ENCODE measurements around the gene MIAT. TPM values are rescaled to one million over a fixed set of nuclear protein-coding genes. Genes with fewer than 3 reads are reported as not detected.

MIAT gene
- total and polyA plus RNA-seq, 4 donors: 0.18 to 1.5 (median 0.73) TPM

GRCh38 chr22:26631282-26631681 lies 26.1 kb upstream of the MIAT start:
- no peak for DNase-seq (ENCODE audit: low spot score)
- no peaks in the 10 kb centered on the region for H3K27me3 ChIP-seq (ENCODE audit: control insufficient read depth in 4 of 4, insufficient read depth in 4 of 4, low read length in 3 of 4)
- H3K9ac ChIP-seq (ENCODE audit: low read depth in 1 of 2, low read length in 2 of 2): no peak overlapping the region
- no peaks in the 10 kb centered on the region for H3K9me3 ChIP-seq (ENCODE audit: control insufficient read depth in 4 of 4, low read length in 3 of 4)
- H3K36me3 ChIP-seq (ENCODE audit: control insufficient read depth in 4 of 4, insufficient read depth in 3 of 4, low read depth in 1 of 4, low read length in 3 of 4): no peaks in the 10 kb centered on the region
- H3K4me3 ChIP-seq (ENCODE audit: low read depth in 1 of 3, low read length in 3 of 3): no peak overlapping the region
- WGBS: 96% methylated on average over 4 of the region's 4 CpGs
- H3K27ac ChIP-seq (ENCODE audit: low read depth in 1 of 2, low read length in 2 of 2): no peak overlapping the region
- H3K4me1 ChIP-seq (ENCODE audit: control insufficient read depth in 4 of 4, insufficient read depth in 4 of 4, low read length in 3 of 4): no peaks in the 10 kb centered on the region
- TF ChIP-seq HNF4A (conservative IDR thresholded peaks at IDR 0.05) (no peak), ATF3 (IDR thresholded peaks at IDR 0.05) (no peak), HNF4G (IDR thresholded peaks at IDR 0.05) (no peak), SP1 (IDR thresholded peaks at IDR 0.05) (no peak), MAX (IDR thresholded peaks at IDR 0.05) (no peak), RXRA (IDR thresholded peaks at IDR 0.05) (no peak), GABPA (IDR thresholded peaks at IDR 0.05 in 1 of 2, conservative IDR thresholded peaks at IDR 0.05 in 1 of 2) (no peak), EGR1 (IDR thresholded peaks at IDR 0.05; ENCODE audit: low read depth in 2 of 2) (no peak), TAF1 (conservative IDR thresholded peaks at IDR 0.05) (no peak), FOXA1 (IDR thresholded peaks at IDR 0.05) (no peak), JUND (IDR thresholded peaks at IDR 0.05) (no peak), ZBTB33 (IDR thresholded peaks at IDR 0.05) (no peak), FOXA2 (IDR thresholded peaks at IDR 0.05) (no peak), REST (IDR thresholded peaks at IDR 0.05) (no peak), YY1 (IDR thresholded peaks at IDR 0.05) (no peak), NR2F2 (IDR thresholded peaks at IDR 0.05) (no peak), CTCF (IDR thresholded peaks at IDR 0.05; ENCODE audit: low read depth, low read length, missing input control) (no peak), RAD21 (IDR thresholded peaks at IDR 0.05) (no peak)
